ENCODE data around the gene RBM20.
"Not testable (repeated sequence)": the region's sequence is repeated elsewhere in the genome, so short reads cannot be mapped to it uniquely, and the experiment has no call there.

The RBM20 gene

DNA sequence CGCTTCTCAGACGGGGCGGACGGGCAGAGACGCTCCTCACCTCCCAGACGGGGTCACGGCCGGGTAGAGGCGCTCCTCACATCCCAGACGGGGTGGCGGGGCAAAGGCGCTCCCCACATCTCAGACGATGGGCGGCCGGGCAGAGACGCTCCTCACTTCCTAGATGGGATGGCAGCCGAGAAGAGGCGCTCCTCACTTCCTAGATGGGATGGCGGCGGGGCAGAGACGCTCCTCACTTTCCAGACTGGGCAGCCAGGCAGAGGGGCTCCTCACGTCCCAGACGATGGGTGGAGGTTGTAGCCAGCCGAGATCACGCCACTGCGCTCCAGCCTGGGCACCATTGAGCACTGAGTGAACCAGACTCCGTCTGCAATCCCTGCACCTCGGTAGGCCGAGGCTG is 123.5 kb downstream of the RBM20 start:
- H3K4me3 ChIP-seq (ENCODE audit: control insufficient read depth in 1 of 7, extremely low read depth in 1 of 7, insufficient read depth in 4 of 7, low read depth in 2 of 7, low read length in 6 of 7); H3K27ac ChIP-seq (ENCODE audit: insufficient read depth in 1 of 2, low read depth in 1 of 2, low read length in 2 of 2, poor library complexity in 1 of 2, severe bottlenecking in 2 of 2); H3K27me3 ChIP-seq (replicated peaks in 2 of 5; ENCODE audit: control insufficient read depth in 4 of 5, insufficient read depth in 5 of 5, low read length in 4 of 5); POLR2A ChIA-PET; H3K36me3 ChIP-seq (ENCODE audit: control insufficient read depth in 4 of 4, insufficient read depth in 4 of 4, low read length in 3 of 4); H3K9me3 ChIP-seq (ENCODE audit: control extremely low read depth in 1 of 5, control insufficient read depth in 4 of 5, insufficient read depth in 2 of 5, low read depth in 1 of 5, low read length in 4 of 5); H3K4me1 ChIP-seq (ENCODE audit: control extremely low read depth in 1 of 4, control insufficient read depth in 4 of 4, insufficient read depth in 4 of 4, low read length in 3 of 4); DNase-seq: not testable (repeated sequence)
- WGBS (ENCODE audit: insufficient coverage): 98% methylated on average over 7 of the region's 29 CpGs
- CTCF ChIA-PET: interaction anchor here (0.8 kb wide), 1 partner anchor 160 kb away, joined by 3 read pairs; no protein-coding TSS in a partner anchor

DNA sequence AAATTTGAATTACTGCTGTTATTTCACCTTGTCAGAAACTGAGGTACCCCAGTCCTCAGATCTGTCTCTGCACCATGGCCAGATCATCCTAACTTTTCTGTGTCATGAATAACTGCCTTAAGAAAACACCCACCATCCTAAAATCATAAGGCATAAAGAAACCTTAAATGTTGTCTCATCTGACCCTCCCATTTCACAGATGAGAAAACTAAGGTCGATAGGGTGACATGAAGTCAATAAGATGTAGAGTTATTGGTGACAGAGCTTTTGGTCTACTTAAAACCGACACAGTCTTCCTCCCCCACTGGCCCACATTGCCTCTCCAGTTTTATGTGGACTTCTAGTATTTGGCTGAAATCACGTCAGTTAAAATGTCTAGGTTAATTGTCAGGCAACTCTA is 126.1 kb downstream of the RBM20 start:
- peaks cover 0 to 4% (median 0%) of the 10 kb centered on the region in 5 experiments for H3K27me3 ChIP-seq (replicated peaks in 2 of 5; ENCODE audit: control insufficient read depth in 4 of 5, insufficient read depth in 5 of 5, low read length in 4 of 5)
- no peak for DNase-seq
- 100% methylated on average over 1 of the region's 3 CpGs for WGBS (ENCODE audit: insufficient coverage)
- H3K4me1 ChIP-seq (ENCODE audit: control extremely low read depth in 1 of 4, control insufficient read depth in 4 of 4, insufficient read depth in 4 of 4, low read length in 3 of 4): no peaks in the 10 kb centered on the region
- CTCF ChIA-PET: interaction anchor here (0.6 kb wide), 1 partner anchor 24 kb away, joined by 3 read pairs; no protein-coding TSS in a partner anchor
- no peaks in the 10 kb centered on the region for H3K9me3 ChIP-seq (ENCODE audit: control extremely low read depth in 1 of 5, control insufficient read depth in 4 of 5, insufficient read depth in 2 of 5, low read depth in 1 of 5, low read length in 4 of 5)
- H3K27ac ChIP-seq (ENCODE audit: insufficient read depth in 1 of 2, low read depth in 1 of 2, low read length in 2 of 2, poor library complexity in 1 of 2, severe bottlenecking in 2 of 2): no peak overlapping the region
- POLR2A ChIA-PET: no interaction called here
- no peak overlapping the region for H3K4me3 ChIP-seq (ENCODE audit: control insufficient read depth in 1 of 7, extremely low read depth in 1 of 7, insufficient read depth in 4 of 7, low read depth in 2 of 7, low read length in 6 of 7)
- no peaks in the 10 kb centered on the region for H3K36me3 ChIP-seq (ENCODE audit: control insufficient read depth in 4 of 4, insufficient read depth in 4 of 4, low read length in 3 of 4)

DNA sequence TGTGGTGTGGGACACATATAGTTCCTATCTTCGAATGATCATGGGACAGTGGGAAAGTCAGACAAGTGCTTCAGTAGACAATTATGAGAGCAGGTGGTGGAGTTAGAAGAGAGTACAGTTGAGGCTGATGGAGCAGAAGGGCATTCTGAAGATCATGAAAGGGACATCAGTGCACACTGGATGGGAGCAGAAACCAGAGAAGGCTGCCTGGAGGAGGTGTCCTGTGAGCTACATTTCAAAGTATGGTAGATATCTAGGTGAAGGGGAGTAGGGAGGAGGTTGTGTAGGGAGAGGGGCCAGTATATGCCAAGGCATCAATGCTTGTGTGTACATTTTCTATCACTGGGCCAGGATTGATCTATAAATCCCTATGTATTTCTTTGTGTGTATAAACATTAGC is 127.3 kb downstream of the RBM20 start:
- ChIA-PET CTCF (no interaction called here), POLR2A (no interaction called here)
- Histone ChIP-seq H3K27me3 (replicated peaks in 2 of 5; ENCODE audit: control insufficient read depth in 4 of 5, insufficient read depth in 5 of 5, low read length in 4 of 5) (no peaks in the 10 kb centered on the region), H3K27ac (ENCODE audit: insufficient read depth in 1 of 2, low read depth in 1 of 2, low read length in 2 of 2, poor library complexity in 1 of 2, severe bottlenecking in 2 of 2) (no peak overlapping the region), H3K4me3 (ENCODE audit: control insufficient read depth in 1 of 7, extremely low read depth in 1 of 7, insufficient read depth in 4 of 7, low read depth in 2 of 7, low read length in 6 of 7) (no peak overlapping the region), H3K36me3 (ENCODE audit: control insufficient read depth in 4 of 4, insufficient read depth in 4 of 4, low read length in 3 of 4) (no peaks in the 10 kb centered on the region), H3K9me3 (ENCODE audit: control extremely low read depth in 1 of 5, control insufficient read depth in 4 of 5, insufficient read depth in 2 of 5, low read depth in 1 of 5, low read length in 4 of 5) (no peaks in the 10 kb centered on the region), H3K4me1 (ENCODE audit: control extremely low read depth in 1 of 4, control insufficient read depth in 4 of 4, insufficient read depth in 4 of 4, low read length in 3 of 4) (no peaks in the 10 kb centered on the region)
- WGBS (ENCODE audit: insufficient coverage): 100% methylated on average over 1 of the region's 1 CpG
- DNase-seq: no peak

DNA sequence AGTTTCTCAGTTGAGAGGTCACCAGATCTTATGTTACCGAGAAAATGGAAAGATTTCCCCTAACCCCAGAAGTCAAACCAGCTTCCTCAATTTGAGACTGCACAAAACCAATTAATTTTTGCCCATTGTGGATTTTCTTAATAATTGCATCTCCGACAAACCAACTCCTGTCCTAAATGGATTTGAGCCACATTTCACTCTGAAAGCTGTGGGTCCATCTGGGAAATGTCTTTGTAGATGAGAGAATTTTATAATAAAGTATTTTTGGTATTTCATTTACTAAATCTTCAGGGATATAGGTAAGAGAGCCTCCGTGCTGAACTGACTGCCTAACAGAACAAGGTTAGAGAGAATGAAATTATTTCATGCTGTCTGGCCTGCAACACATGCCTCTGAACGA is 127.9 kb downstream of the RBM20 start:
- H3K4me1 ChIP-seq (ENCODE audit: control extremely low read depth in 1 of 4, control insufficient read depth in 4 of 4, insufficient read depth in 4 of 4, low read length in 3 of 4): no peaks in the 10 kb centered on the region
- no peaks in the 10 kb centered on the region for H3K9me3 ChIP-seq (ENCODE audit: control extremely low read depth in 1 of 5, control insufficient read depth in 4 of 5, insufficient read depth in 2 of 5, low read depth in 1 of 5, low read length in 4 of 5)
- DNase-seq: no peak
- no peaks in the 10 kb centered on the region for H3K36me3 ChIP-seq (ENCODE audit: control insufficient read depth in 4 of 4, insufficient read depth in 4 of 4, low read length in 3 of 4)
- H3K4me3 ChIP-seq (ENCODE audit: control insufficient read depth in 1 of 7, extremely low read depth in 1 of 7, insufficient read depth in 4 of 7, low read depth in 2 of 7, low read length in 6 of 7): no peak overlapping the region
- WGBS (ENCODE audit: insufficient coverage): 84% methylated on average over 2 of the region's 4 CpGs
- no peak overlapping the region for H3K27ac ChIP-seq (ENCODE audit: insufficient read depth in 1 of 2, low read depth in 1 of 2, low read length in 2 of 2, poor library complexity in 1 of 2, severe bottlenecking in 2 of 2)
- ChIA-PET POLR2A (no interaction called here), CTCF (no interaction called here)
- no peaks in the 10 kb centered on the region for H3K27me3 ChIP-seq (replicated peaks in 2 of 5; ENCODE audit: control insufficient read depth in 4 of 5, insufficient read depth in 5 of 5, low read length in 4 of 5)

DNA sequence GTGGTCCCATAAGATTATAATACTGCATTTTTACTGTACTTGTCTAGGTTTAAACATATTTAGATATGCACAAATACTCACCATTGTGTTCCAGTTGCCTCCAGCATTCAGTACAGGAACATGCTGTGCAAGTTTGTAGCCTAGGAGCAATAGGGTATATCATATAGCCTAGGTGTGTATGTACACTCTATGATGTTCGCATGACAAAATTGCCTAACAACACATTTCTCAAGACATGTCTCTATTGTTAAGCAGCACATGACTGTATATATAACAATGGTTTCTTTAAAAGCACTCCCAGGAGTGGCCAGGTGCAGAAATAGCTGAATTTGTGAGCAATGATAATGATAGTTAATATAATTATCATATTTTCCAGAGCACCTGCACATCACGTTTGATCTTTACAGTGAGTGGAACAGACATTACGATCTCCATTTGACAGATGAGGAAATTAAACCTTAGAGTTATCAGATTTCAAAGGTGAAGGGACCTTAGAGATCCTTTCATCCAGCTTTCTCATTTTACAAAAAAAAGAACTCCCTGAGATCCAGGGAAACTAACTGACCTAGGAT is 128.4 kb downstream of the RBM20 start:
- POLR2A ChIA-PET: no interaction called here

DNA sequence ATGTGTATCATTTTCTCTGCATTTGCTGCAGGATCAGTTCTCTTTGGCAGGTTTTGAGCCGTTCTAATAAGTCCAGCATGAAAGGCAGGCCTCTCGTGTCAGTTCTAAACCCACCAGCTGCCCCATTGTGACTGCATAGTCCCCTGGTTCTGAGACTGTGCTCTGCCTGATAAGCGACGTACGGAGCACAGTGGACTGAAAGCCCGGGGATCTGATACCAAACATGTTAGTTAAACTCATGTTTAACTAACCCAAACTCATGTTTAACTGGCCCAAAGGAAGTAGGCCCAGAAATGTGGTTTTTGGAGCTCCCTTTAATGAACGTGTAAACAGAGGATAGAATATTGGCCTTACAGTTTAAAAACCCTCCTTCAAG is 129.5 kb downstream of the RBM20 start:
- peak overlapping the region in 1 of 2 experiments; percentile 2 for H3K27ac ChIP-seq (ENCODE audit: insufficient read depth in 1 of 2, low read depth in 1 of 2, low read length in 2 of 2, poor library complexity in 1 of 2, severe bottlenecking in 2 of 2)

More for the DNA sequence above, 128.4 kb downstream of the RBM20 start:
- CTCF ChIA-PET: interaction anchor here (1.4 kb wide), 1 partner anchor 31 kb away, joined by 3 read pairs; no protein-coding TSS in a partner anchor
- Histone ChIP-seq H3K27me3 (replicated peaks in 2 of 5; ENCODE audit: control insufficient read depth in 4 of 5, insufficient read depth in 5 of 5, low read length in 4 of 5) (no peaks in the 10 kb centered on the region), H3K4me3 (ENCODE audit: control insufficient read depth in 1 of 7, extremely low read depth in 1 of 7, insufficient read depth in 4 of 7, low read depth in 2 of 7, low read length in 6 of 7) (no peak overlapping the region), H3K27ac (ENCODE audit: insufficient read depth in 1 of 2, low read depth in 1 of 2, low read length in 2 of 2, poor library complexity in 1 of 2, severe bottlenecking in 2 of 2) (no peak overlapping the region), H3K36me3 (ENCODE audit: control insufficient read depth in 4 of 4, insufficient read depth in 4 of 4, low read length in 3 of 4) (no peaks in the 10 kb centered on the region), H3K9me3 (ENCODE audit: control extremely low read depth in 1 of 5, control insufficient read depth in 4 of 5, insufficient read depth in 2 of 5, low read depth in 1 of 5, low read length in 4 of 5) (no peaks in the 10 kb centered on the region), H3K4me1 (ENCODE audit: control extremely low read depth in 1 of 4, control insufficient read depth in 4 of 4, insufficient read depth in 4 of 4, low read length in 3 of 4) (no peaks in the 10 kb centered on the region)
- no peak for DNase-seq
- WGBS (ENCODE audit: insufficient coverage): no CpG with 5 or more reads among the region's 3 CpGs

DNA sequence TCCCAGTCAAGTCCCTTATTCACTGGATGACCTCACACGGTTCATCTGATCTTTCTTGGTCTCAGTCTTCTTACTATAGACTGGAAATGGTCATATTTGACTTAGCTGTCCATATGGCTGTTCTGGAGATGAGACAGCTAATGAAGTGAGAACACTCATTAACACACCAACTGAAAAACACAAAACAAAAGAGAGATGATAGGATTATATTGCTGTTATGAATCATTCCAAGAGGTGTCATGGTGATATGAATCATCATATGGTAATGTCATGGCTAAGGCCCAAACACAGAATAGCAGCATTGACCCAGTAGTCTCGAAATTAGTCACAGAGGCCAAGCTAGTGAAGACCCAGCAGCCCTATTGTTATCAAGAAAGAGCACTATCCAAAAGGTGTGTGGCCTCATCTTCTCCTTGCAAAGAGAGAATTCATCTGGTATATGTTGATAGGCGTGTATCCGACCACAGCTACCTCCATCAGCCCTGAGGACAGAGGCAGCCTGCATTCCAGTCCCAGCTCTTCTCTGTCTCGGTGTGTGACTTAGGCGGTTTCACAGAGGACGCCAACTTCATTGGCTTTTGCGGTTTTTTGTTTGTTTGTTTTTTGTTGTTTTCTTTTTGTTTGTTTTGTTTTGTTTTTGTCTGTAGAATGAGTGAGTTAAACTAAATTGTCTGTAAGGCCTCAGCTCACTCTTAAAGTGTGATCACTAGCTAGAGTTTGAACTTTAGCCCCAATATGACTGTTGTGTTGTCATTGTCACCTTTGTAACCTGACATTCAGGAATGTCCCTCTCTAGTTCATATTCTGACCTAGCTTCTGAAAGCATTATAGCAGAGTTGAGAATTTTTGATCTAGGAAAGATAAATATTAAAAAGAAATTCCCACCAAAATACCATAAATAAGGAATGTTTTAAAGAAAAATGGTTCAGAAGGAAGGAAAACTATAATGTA is 130.2 kb downstream of the RBM20 start:
- DNase-seq: peak in 2 of 3 donors; percentile 5 to 36
- Histone ChIP-seq H3K27me3 (replicated peaks in 2 of 5; ENCODE audit: control insufficient read depth in 4 of 5, insufficient read depth in 5 of 5, low read length in 4 of 5) (peaks cover 0 to 5% (median 0%) of the 10 kb centered on the region in 5 experiments), H3K9me3 (ENCODE audit: control extremely low read depth in 1 of 5, control insufficient read depth in 4 of 5, insufficient read depth in 2 of 5, low read depth in 1 of 5, low read length in 4 of 5) (no peaks in the 10 kb centered on the region), H3K4me3 (ENCODE audit: control insufficient read depth in 1 of 7, extremely low read depth in 1 of 7, insufficient read depth in 4 of 7, low read depth in 2 of 7, low read length in 6 of 7) (no peak overlapping the region), H3K27ac (ENCODE audit: insufficient read depth in 1 of 2, low read depth in 1 of 2, low read length in 2 of 2, poor library complexity in 1 of 2, severe bottlenecking in 2 of 2) (no peak overlapping the region), H3K36me3 (ENCODE audit: control insufficient read depth in 4 of 4, insufficient read depth in 4 of 4, low read length in 3 of 4) (no peaks in the 10 kb centered on the region), H3K4me1 (ENCODE audit: control extremely low read depth in 1 of 4, control insufficient read depth in 4 of 4, insufficient read depth in 4 of 4, low read length in 3 of 4) (no peaks in the 10 kb centered on the region)
- 96% methylated on average over 7 of the region's 8 CpGs for WGBS (ENCODE audit: insufficient coverage)
- ChIA-PET POLR2A (interaction anchor here (0.6 kb wide), 1 partner anchor 97 kb away, joined by 3 read pairs; the partner anchor contains the start of gene PDCD4), CTCF (interaction anchor here (0.8 to 2.0 kb wide), 4 partner anchors 19 to 113 kb away, joined by 3 to 4 read pairs (median 3); no protein-coding TSS in a partner anchor)

More for the DNA sequence above, 129.5 kb downstream of the RBM20 start:
- no peaks in the 10 kb centered on the region for H3K4me1 ChIP-seq (ENCODE audit: control extremely low read depth in 1 of 4, control insufficient read depth in 4 of 4, insufficient read depth in 4 of 4, low read length in 3 of 4)
- CTCF ChIA-PET: interaction anchor here (0.8 to 2.0 kb wide), 3 partner anchors 19 to 114 kb away, joined by 3 to 4 read pairs (median 3); no protein-coding TSS in a partner anchor
- H3K4me3 ChIP-seq (ENCODE audit: control insufficient read depth in 1 of 7, extremely low read depth in 1 of 7, insufficient read depth in 4 of 7, low read depth in 2 of 7, low read length in 6 of 7): no peak overlapping the region
- H3K27me3 ChIP-seq (replicated peaks in 2 of 5; ENCODE audit: control insufficient read depth in 4 of 5, insufficient read depth in 5 of 5, low read length in 4 of 5): peaks cover 0 to 5% (median 0%) of the 10 kb centered on the region in 5 experiments
- no peak for DNase-seq
- POLR2A ChIA-PET: no interaction called here
- no peaks in the 10 kb centered on the region for H3K36me3 ChIP-seq (ENCODE audit: control insufficient read depth in 4 of 4, insufficient read depth in 4 of 4, low read length in 3 of 4)
- WGBS (ENCODE audit: insufficient coverage): 100% methylated on average over 3 of the region's 7 CpGs
- H3K9me3 ChIP-seq (ENCODE audit: control extremely low read depth in 1 of 5, control insufficient read depth in 4 of 5, insufficient read depth in 2 of 5, low read depth in 1 of 5, low read length in 4 of 5): no peaks in the 10 kb centered on the region
